DMS153 treated with DMSO at 0.1 percent for 48 hours (cell line): ENCODE measurements around the gene NTF3.

Source experiments
- DNase-seq: peaks from one replicate; lab custom pipeline; 2025; ENCODE audit not compliant: unreplicated experiment; lab: John Stamatoyannopoulos, UW

The NTF3 gene

GRCh38 chr12:5485454-5485853 lies 53.5 kb downstream of the NTF3 start:
- no peak for DNase-seq

DNA sequence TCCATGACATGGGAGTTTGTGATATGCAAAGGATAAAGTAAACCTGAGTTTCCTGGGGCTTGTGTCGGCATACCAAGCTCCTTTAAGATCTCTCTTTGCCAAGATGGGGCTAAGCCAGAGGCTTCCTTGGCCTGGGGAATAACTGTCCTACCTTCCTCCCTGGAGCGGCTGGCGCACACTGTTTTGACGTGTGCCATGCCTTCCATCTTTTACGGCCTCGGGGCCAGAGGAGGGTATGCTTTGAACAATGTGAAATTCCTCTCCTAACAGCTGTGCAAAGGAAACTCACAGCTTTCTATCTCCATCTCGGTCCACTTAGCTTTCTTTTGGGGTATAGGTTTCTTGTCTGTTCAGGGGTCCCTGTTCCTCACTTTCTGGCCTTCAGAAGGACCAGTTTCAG lies 55.2 kb downstream of the NTF3 start:
- no peak for DNase-seq

DNA sequence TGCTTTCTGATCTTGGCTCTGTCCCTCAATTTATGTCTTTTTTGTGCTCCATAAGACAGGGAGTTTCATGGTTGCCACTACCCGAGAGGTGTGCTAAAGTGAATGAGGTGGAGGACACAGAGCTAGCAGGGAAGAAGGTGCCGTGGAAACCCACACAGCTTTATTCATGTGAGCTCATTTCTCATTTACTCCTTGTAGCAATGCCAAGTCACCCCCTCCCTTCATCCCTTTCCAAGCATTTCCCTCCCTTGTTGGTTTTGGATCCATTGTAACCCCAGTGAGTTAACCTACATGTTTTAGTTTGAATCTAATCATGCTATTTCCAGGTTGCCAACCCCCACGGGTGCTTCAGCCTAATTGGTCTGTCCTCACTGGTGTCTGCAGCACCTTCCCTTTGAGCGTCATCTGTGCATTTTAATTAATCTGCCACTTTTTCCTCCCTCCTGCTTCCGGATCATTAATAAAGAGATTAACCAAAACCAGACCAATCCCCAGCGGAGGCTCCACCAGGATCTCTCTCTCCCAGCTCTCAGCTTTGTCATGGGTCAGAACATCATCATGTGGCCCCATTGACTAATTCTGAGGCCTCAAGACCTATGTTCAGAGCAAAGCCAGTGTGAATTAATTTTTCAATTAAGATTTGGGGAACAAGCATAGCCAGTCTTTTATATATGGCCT lies 56.2 kb downstream of the NTF3 start:
- no peak for DNase-seq

- no peak for DNase-seq
Measured at GRCh38 chr12:5488626-5488955, 56.7 kb downstream of the NTF3 start.

DNA sequence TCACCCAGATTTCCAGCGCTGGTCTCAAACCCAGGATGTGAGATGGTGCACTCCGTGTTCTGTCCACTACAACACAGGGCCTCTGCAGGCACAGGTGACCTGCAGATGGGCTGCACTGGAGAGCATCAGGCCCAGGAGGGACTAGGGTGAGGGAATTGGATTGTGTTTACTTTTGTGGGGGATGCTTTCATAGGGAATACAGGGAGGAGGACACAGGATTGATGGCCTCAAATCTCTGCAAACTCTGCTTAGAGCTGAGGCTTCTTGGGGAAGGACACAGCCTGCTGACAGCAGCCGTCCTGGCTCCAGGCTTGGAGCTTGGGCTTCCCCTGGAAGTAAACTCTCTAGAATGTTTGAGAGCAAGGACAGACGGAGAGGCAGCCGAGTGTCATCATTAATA lies 57.1 kb downstream of the NTF3 start:
- no peak for DNase-seq

GRCh38 chr12:5489760-5490406 lies 58.0 kb downstream of the NTF3 start:
- no peak for DNase-seq

DNA sequence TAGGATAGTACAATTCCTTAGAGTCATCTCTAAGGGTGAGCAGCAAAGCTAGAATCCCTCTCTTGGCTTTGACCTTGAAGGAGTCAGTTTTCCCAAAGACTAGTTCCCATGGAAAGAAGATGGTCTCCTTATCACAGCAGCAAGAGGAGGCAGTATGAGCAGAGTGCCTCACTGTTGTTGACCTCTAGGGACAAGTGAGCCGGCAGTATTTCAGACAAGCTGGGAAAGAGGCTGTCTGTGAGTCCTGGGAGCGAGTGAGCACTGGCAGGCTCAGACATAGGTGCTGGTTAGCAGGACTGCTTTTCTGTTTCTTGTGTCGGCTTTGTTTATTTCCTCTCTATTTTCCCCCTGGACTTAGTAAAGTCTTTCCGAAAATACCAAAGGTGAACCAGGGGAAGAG lies 60.7 kb downstream of the NTF3 start:
- DNase-seq: no peak

GRCh38 chr12:5493018-5493417 lies 61.1 kb downstream of the NTF3 start:
- DNase-seq: no peak

GRCh38 chr12:5494343-5494742 lies 62.4 kb downstream of the NTF3 start:
- no peak for DNase-seq

GRCh38 chr12:5497329-5498053 lies 65.6 kb downstream of the NTF3 start:
- no peak for DNase-seq

GRCh38 chr12:5498076-5498475 lies 66.2 kb downstream of the NTF3 start:
- DNase-seq: no peak

DNA sequence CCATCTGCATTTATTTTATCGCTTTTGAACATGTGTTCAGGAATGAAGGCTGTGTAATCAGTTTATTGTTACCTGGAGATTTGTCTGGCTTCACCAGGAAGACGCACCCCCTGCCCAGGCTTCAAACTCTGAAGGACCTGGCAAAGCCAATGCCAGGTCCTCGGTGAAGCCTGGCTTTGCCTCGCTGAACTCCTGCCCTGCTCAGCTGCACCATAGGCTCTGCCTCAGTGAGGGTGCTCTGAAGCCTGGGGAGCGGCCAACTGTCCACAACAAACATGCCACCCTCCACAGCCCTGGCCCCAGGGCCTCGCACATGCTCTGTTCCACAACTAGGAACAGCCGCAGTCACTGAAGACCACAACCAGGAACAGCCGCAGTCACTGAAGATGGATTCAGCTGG lies 66.9 kb downstream of the NTF3 start:
- DNase-seq: no peak

DNA sequence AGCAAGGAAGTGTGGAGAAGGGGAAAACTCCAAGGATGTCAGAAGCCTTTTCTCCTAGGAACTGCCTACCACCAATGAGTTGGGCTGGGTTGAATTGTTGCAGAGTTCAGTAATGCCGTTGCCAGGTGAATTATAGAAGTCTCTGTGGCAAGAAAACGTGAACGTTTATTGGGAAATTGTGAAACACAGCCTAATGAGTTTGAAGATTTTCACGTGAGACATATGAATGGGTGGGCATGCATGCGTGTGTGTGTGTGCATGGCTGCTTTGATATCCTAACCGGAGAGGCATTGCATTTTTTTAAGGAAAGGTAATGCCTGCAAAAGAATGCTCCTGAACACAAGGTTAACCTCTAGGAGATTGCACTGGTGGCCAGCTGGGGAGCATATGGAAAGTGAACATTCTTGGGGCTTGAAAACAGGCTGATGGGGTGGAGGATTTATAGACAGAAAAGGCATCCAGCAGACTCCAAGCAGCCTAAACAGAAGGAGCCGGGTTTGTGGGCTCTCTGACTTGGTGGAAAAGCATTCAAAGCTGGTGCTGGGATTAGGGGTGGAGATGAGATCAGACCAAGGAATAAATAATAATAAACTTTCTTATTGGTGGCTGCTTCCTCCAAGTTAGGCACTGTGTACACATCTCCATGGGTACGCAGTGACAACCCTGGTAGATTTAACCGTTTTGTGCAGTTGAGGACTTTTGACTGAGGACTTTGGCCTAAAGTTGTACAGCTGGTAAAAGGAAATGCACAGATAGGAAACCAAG lies 67.8 kb downstream of the NTF3 start:
- DNase-seq: no peak

GRCh38 chr12:5500331-5500659 lies 68.4 kb downstream of the NTF3 start:
- DNase-seq: no peak

DNA sequence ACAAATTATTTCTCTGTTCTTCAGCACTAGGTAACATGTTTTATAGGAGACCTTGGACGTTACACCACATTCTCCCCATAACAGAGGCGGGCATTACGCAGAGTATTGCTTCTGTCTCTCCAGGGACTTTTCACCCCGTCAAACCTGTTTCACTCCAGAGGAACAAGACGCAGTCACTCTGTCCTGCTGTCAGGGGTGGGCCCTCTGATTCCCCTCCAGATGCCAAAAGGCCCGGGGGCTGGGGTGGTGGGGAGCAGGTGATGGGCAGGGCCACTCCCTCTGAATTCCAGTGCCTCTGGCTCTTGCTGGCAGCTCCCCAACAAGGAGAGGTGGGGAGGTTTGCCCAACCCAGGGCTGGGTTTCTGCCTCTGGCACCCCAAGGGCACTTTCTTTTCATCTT lies 71.9 kb downstream of the NTF3 start:
- DNase-seq: no peak

GRCh38 chr12:5505116-5505515 lies 73.2 kb downstream of the NTF3 start:
- DNase-seq: no peak

DNA sequence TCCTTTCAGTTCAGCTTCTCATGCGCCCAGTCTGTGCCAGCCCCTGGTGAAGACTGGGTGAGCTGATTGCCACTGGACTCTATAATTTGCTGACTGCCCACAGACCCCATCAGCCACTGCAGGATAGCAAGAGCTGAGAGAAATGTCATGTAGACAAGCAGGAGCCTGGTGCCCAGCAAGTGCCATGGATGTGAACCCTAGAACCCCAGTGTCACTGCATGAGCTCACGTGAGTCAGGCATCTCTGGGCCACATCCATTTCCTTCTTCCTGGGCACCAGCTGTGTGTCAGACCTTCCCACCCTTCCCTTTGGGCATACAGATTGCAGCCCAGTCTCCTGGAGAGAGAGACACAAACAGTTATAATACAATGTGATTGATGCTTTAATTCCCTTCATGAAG lies 73.8 kb downstream of the NTF3 start:
- DNase-seq: no peak

DNA sequence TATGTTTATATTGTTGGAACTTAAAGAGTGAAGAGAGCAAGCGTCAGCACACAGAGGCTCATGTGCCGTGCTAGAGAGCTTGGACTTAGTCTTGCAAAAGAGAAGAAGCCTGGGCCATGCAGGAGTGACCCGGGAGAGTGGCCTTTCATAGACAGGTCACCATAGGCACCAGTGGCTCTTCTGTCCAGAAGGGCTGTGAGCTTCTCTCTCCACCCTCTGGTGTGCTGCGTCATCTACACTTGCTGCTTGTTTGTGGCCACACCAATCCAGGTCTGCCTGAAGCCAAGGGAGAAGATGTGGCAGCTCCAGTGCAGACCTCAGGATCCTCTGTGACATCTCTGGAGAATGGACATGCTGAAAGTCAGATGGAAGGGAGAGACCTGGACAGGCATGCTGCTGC lies 74.4 kb downstream of the NTF3 start:
- no peak for DNase-seq

GRCh38 chr12:5506821-5507231 lies 74.9 kb downstream of the NTF3 start:
- no peak for DNase-seq

GRCh38 chr12:5507401-5507935 lies 75.6 kb downstream of the NTF3 start:
- DNase-seq: no peak

DNA sequence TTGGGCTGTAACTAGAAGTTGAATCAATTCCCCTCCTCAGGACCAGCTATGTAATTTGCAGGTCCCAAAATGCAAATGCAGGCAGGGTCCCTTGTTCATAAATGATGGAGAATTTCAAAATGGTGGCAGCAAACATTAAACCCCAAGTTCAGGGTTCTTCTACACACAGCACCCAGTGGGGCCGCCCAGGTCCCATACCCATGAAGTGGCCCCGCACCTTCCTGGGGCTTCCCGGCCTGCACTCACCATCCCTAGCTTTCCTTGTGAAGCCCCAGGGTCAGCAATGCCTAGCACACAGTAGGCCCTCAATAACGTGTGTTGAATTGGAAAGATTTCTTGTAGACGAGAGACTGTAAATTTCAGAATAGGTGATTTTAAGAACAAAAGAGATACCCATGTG lies 76.0 kb downstream of the NTF3 start:
- DNase-seq: no peak

DNA sequence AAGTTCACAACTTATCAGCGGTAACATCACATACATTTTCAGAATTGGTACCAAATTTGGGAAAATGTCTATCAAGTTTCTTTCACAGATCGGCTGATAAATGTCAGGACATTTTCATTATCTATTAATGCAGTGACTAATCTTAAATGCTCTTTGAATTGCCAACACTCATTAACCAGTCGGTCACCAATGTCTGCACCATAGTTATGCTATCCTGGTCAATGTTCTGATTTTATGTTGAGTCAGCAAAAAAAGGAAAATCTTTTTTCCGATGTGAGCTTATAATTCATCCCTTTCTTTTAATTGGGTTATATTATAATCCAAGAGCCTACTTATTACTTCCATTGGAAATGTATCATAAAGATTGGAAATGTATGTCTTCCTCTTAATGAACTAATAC lies 77.2 kb downstream of the NTF3 start:
- DNase-seq: no peak
